Kidney capillary endothelial cell (primary cell): ENCODE results near the gene SHISA8.
A peak's percentile ranks its signal among the peaks of the same experiment; 100 is the strongest.
"Not testable (repeated sequence)": the region's sequence is repeated elsewhere in the genome, so short reads cannot be mapped to it uniquely, and the experiment has no call there.

Source experiments
- DNase-seq: peaks from one replicate; pipeline ENCODE4 v3.0.0-alpha.2; 2018; ENCODE audit warnings: low spot score

The SHISA8 gene

DNA sequence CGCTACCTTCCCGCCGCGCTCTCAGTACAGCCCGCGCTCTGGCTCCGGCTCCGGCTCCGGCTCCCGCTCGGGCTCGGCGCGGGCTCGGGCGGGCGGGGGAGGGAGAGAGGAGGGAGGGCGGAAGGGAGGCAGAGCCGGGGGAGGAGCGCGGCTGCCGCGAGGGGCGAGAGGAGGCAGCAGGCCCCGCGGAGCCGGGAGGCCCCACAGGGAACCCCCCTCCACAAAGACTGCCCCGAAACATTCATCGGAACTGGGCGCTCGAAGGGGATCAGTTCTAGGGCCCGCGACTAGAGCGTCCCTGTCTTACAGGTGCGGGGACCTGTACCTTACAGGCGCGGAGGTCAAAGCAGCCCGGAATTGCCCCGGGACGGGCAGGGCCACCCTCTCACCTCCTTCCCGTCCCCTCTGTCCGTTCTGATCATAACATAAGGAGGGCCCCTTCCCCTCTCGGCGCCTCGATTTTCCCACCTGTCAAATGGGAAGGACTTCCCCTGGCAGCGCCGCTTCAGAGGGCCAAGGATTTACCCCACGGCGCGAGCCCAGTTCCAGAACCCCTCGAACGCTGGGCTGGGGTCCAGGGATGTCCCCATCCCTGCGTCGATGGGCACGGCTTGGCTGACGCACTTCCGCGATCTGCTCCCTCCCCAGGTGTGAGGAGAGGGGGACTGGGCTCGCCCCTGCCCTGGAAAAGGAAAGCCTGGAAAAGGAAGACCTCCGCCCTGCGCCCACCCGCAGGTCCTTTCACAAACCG, at the start of gene SHISA8:
Gene SHISA8, minus strand, starts transcription at position 40 of the 751 bp plus-strand sequence. CDS start 407 bp downstream, outside the sequence.
- DNase-seq, result no peak

GRCh38 chr22:41964112-41964491, 49.2 kb upstream of the SHISA8 start:
- DNase-seq, result no peak

DNA sequence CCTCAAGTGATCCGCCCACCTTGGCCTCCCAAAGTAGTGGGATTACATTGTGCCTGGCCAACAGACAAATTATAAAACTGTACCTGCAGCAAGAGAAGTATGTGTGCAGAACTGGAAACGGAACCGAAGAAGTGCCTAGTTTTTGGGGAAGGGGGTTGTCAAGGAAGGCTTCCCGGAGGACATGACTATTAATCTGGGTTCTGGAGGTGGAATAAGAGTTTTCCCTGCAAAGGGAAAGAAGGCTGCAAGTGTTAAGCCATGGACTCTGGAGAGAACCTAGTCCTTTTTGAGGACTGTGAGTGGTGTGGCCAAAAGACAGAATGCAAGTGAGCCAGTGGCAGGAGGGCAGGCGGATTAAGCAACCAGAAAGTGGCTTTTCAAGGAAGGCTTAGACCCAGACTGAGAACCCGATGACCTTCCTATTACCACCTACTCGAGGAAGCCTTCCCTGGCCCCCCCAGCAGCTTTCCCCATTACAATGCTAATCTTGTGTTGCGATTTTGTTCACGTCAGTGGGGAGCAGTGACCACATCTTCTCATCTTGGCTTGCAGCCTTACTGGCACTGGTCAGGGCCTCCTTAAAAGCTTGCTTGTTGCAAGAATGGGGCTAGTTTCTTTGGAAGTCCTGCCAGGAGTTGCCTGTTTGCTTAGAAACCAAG, 48.7 kb upstream of the SHISA8 start:
- no peak for DNase-seq

DNA sequence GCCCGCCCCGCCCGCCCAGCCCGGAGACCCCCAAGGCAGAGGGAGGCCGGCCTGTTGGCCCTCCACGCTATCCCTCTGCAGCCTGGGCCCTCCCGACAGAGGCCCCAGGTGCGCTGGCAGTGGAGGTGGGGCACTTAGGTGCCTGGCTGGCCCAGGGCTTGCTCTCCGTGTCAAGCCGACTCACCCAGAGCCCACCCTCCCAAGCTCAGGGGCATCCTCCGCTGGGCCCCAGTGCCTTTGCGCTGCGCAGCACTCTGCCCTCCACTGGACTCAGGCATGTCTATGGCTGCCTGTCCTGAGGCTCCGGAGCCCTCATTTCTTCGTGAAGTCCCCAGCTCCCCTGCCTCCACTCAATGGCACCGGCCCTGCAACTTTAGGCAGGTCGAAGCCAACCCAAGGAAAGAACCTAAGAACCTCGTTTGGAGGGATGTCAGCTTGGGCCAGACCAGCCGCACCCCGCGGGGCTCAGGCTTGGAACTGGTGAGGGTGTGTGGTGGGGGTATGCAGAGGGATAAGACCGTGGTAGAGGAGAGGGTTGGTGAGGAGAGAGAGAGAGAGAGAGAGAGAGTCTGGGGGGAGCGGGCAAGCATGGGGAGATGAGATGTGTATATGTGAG, 43.2 kb upstream of the SHISA8 start:
- DNase-seq, result no peak

DNA sequence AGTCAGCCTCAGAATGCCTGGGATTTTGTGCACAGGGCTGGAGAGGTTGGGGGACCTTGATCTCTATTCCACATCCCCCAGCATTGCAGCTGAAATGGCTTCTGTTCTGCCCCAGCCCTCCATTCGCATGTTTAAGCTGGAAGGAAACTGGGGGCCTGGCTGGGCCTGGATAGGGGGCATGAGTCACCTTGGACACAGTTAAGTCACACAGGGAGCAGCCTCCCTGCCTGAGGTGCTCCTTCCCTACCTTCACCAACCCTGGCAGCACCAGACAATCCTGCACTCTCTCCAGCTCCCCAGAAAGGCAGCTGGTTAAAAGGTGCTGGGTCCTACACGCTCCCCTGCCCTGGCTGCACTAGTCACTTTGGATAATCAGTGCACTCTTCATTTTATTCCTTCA, 37.8 kb upstream of the SHISA8 start:
- DNase-seq, result no peak

DNA sequence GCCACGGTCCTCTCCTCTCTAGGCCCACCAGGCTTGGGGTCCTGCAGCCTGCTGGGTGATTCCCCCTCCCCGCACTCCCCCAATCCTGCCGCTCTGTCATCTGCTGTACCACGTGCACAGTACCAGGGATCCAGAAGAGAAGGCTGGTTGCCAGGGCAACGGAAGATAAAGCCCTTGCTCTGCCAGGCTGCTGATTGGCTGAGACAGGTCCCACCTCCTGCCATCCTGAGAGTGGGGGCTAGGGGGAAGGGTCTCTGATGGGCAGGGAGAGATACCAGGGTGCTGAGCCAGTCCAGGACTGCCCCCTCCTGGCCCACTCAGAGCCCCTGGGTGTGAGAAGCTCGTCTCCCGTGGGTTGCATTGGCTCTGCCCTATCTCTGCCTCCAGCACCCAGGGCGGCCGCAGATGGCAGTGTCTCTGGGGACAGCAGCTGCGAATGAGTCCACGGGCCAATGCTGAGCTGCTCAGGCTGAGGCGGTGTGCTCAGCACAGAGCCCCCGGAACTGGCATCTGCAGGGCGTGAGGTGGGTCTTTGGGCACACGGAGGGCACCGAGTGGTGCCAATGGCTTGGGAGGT, 37.1 kb upstream of the SHISA8 start, which contains the start of gene SMIM45:
Gene SMIM45, plus strand, starts transcription at position 253 of the 577 bp plus-strand sequence.
- no peak for DNase-seq

DNA sequence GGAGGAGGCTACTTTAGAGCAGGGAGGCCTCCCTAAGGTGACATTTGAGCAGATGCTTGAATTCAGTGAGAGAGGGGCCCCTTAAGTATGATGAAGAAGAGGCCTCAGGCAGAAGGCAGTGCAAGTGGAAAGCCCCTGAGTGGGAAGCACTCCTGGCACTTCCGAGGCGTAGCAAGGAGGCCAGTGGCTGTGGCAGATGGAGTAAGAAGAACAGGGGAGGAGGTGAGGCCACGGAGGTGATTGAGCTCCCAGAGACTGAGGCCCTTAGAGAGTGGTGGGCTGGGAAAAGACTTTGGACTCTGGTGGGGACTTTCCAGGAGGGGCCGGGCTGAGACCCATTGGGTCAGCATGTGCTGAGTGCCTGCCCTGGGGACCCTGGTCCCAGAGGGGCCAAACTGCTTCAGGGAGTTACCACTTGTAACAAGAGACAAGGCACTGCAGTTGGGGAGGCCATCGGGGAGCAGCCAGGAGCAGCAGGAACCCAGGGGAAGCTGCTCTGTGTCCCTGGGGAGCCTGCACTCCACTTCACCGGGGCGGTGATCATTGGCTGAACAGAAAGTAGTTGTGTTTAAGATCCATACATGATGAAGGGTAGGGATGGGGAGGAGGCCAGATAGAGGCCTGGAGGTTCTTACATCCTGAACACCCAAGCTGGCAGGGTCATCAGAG, 34.6 kb upstream of the SHISA8 start:
- DNase-seq, result no peak

GRCh38 chr22:41948928-41949296, 34.0 kb upstream of the SHISA8 start:
- not testable (repeated sequence) for DNase-seq

GRCh38 chr22:41948142-41948541, 33.3 kb upstream of the SHISA8 start:
- no peak for DNase-seq

- no peak for DNase-seq
These were observed 32.7 kb upstream of the SHISA8 start for GRCh38 chr22:41947424-41948080.

DNA sequence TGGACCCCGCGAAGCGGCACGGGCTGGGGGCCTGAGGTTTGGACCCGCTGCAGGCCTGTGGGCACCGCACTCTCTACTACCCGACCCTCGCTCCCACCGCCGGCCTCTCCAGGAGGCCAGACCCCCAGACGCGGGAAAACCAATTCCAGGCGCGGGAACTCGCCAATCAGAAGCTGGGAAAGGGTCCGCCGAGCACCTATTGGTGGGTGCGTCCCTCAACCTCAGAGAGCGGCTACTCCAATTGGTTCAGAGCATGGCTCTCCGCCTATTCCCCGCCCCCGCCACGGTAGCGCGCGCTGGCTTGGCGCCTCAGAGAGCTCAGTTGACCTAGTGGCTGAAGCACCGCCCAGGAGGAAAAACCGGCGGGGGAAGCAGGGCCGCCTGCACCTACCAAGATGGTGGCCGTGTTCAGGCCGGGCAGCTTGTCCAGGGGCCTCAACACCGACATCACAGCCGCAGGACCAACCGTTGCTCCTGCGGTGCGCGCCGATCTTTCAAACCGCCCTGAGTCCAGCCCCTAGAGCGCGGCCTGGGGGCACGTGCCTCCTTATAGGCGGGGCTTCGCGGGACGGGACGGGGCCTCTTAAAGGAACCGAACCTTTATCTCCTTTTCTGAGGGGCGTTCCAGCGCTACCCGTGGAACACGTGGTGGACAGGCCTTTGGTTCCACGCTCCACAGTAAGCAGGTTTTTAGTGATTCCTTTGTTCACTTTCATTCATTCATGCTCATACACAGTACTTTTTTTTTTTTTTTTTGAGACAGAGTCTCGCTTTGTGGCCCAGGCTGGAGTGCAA, 32.0 kb upstream of the SHISA8 start, which contains the start of gene CENPM:
Gene CENPM, minus strand, starts transcription at position 524 of the 795 bp plus-strand sequence. Its CDS starts 76 bp downstream, at position 448.
- DNase-seq, result peak; percentile 92

DNA sequence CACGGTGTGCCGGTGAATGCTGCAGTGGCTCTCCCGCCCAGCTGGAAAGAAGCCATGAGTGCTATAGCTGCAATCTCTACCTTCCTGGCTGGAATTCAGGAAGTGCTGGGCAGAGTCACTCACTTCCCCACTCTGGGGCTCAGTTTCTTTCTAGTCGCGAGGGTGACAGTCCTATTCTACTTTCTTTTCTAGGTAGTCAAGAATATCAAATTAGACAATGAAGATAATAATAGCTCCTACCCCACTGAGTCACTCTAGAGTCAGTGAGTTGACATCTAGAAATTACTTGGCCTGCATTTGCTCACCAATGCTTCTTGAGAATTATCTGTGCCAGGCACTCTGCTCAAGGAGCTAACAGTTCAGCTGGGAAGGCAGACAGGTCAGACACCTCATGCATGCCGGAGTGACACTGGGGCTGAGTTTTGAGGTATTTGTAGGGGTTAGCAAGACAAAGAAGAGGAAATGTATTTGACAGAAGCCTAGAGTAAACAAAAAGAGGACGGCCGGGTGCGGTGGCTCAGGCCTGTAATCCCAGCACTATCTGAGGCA, 28.9 kb upstream of the SHISA8 start:
- DNase-seq, result peak; percentile 92

GRCh38 chr22:41940832-41941765, 26.2 kb upstream of the SHISA8 start:
- DNase-seq, result peak; percentile 82

DNA sequence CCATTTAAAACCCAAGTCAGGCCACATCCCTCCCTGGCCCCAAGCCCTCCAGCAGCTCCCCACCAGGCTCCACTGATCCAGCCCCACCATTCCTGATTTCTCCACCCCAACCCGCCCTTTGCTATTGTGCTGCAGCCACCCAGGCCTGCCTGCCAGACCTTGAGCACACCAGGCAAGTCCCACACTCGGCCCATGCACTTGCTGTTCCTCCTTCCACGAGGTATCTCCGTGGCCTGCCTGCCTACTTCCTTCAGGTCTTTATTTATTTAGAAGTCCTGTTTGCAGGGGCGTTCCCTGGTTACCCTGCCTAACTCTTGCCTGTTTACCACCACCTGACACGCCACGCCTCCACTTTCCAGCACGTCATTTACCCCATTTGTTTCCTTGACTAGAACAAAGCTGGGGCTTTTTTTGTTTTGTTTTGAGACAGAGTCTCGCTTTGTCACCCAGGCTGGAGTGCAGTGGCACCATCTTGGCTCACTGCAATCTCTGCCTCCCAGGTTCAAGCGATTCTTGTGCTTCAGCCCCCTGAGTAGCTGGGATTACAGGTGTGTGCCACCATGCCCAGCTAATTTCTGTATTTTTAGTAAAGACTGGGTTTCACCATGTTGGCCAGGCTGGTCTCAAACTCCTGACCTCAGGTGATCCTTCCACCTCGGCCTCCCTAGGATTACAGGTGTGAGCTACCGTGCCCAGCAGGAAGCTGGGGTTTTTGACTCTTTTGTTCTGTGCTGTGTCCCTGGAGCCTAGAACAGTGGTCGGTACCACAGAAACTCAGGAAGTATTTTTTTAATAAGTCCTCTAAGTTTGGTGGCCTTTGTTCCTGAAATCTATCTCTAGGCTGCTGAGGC, 25.3 kb upstream of the SHISA8 start:
- DNase-seq, result no peak

GRCh38 chr22:41936894-41937169, 22.0 kb upstream of the SHISA8 start:
- no peak for DNase-seq

GRCh38 chr22:41935509-41935908, 20.6 kb upstream of the SHISA8 start:
- no peak for DNase-seq

DNA sequence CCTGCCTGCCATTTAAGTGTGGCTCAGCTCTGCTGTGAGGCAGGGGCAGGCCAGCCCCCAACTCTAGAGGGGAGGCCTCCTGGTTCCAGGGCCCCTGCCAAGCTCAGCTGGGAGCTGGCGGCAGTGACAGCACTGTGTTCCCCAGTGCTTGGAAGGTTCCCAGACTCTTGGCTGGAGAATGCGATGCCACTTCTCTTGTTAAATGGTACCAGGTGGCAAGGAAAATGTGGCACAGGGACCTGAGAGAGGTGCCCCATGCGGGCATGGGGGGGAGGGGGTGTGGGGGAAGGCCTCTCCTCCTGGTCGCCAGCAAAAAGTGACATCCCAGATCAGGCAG, 20.1 kb upstream of the SHISA8 start:
- DNase-seq, result no peak

DNA sequence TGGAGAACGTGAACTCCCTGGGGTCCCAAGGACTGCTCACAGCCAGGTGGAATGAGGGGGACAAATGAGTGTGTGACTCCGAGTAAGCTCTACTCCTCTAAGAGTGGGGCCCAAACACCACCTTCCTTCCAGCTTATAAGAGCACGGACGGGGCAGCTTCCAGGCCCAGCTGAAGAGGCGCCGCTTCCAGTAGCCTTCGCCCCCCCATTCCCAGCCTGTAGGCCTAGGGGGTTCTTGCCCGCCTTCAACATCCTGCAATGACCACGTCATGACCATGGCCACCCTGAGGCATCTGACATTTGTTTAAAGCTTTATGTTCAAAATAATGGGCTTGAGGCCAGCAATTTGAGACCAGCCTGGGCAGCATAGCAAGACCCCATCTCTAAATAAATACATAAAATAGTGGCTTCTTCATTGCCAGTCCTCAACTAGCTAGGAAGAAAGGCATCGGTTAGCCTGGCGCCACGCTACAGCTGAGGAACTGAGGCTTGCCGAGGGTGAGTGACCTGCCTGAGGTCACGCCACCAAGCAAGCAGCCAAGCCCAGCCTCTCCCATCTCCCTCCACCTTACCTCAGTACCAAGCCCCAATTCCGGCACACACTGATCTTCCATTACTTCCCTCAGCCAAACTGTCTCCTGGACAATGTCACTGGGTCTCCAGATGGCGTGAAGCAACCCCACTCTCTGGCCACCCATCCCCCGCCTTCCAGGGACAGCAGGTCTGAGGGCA, 19.6 kb upstream of the SHISA8 start:
- DNase-seq, result no peak
